Activated naive CD8-positive, alpha-beta T cell (primary cell): ENCODE results near the gene GLIS1.

Source experiments
- H3K27ac Mint-ChIP-seq: one replicate; pipeline ENCODE4 v1.8.0; 2021; ENCODE audit warnings: mixed read lengths
- H3K27me3 Mint-ChIP-seq: one replicate; pipeline ENCODE4 v1.8.0; 2021; ENCODE audit warnings: mixed read lengths
- H3K36me3 Mint-ChIP-seq: one replicate; pipeline ENCODE4 v1.8.0; 2021; ENCODE audit warnings: mixed read lengths
- H3K4me1 Mint-ChIP-seq: one replicate; pipeline ENCODE4 v1.8.0; 2021; ENCODE audit warnings: low read depth, mixed read lengths
- H3K4me3 Mint-ChIP-seq: one replicate; pipeline ENCODE4 v1.8.0; 2021; ENCODE audit warnings: mild to moderate bottlenecking, mixed read lengths
- H3K9me3 Mint-ChIP-seq: one replicate; pipeline ENCODE4 v1.8.0; 2021; ENCODE audit warnings: low read depth, mixed read lengths

The GLIS1 gene

GRCh38 chr1:53717025-53717804 lies 21.7 kb downstream of the GLIS1 start:
- Mint-ChIP-seq H3K4me3 (no peak overlapping the region), H3K27ac (no peak overlapping the region), H3K27me3 (peaks cover 2% of the 10 kb centered on the region), H3K9me3 (no peaks in the 10 kb centered on the region), H3K4me1 (no peaks in the 10 kb centered on the region), H3K36me3 (no peaks in the 10 kb centered on the region)

- no peaks in the 10 kb centered on the region for H3K36me3 Mint-ChIP-seq
- peaks cover 2% of the 10 kb centered on the region for H3K27me3 Mint-ChIP-seq
- no peak overlapping the region for H3K4me3 Mint-ChIP-seq
- H3K4me1 Mint-ChIP-seq, result no peaks in the 10 kb centered on the region
- H3K9me3 Mint-ChIP-seq, result no peaks in the 10 kb centered on the region
- no peak overlapping the region for H3K27ac Mint-ChIP-seq
Observed at GRCh38 chr1:53716150-53716549, 22.8 kb downstream of the GLIS1 start.

GRCh38 chr1:53715478-53715877 lies 23.5 kb downstream of the GLIS1 start:
- Mint-ChIP-seq H3K9me3 (no peaks in the 10 kb centered on the region), H3K4me1 (no peaks in the 10 kb centered on the region), H3K27me3 (peaks cover 2% of the 10 kb centered on the region), H3K27ac (no peak overlapping the region), H3K4me3 (no peak overlapping the region), H3K36me3 (no peaks in the 10 kb centered on the region)

- peaks cover 2% of the 10 kb centered on the region for H3K27me3 Mint-ChIP-seq
- no peak overlapping the region for H3K4me3 Mint-ChIP-seq
- H3K27ac Mint-ChIP-seq, result no peak overlapping the region
- H3K9me3 Mint-ChIP-seq, result no peaks in the 10 kb centered on the region
- no peaks in the 10 kb centered on the region for H3K36me3 Mint-ChIP-seq
- no peaks in the 10 kb centered on the region for H3K4me1 Mint-ChIP-seq
Observed at GRCh38 chr1:53712276-53712675, 26.7 kb downstream of the GLIS1 start.

GRCh38 chr1:53710584-53710983 lies 28.4 kb downstream of the GLIS1 start:
- no peaks in the 10 kb centered on the region for H3K9me3 Mint-ChIP-seq
- H3K27me3 Mint-ChIP-seq, result peaks cover 2% of the 10 kb centered on the region
- no peak overlapping the region for H3K4me3 Mint-ChIP-seq
- no peaks in the 10 kb centered on the region for H3K36me3 Mint-ChIP-seq
- H3K27ac Mint-ChIP-seq, result no peak overlapping the region
- no peaks in the 10 kb centered on the region for H3K4me1 Mint-ChIP-seq

GRCh38 chr1:53708687-53709086 lies 30.3 kb downstream of the GLIS1 start:
- H3K27me3 Mint-ChIP-seq, result peaks cover 2% of the 10 kb centered on the region
- no peak overlapping the region for H3K4me3 Mint-ChIP-seq
- H3K9me3 Mint-ChIP-seq, result no peaks in the 10 kb centered on the region
- no peaks in the 10 kb centered on the region for H3K36me3 Mint-ChIP-seq
- H3K27ac Mint-ChIP-seq, result no peak overlapping the region
- H3K4me1 Mint-ChIP-seq, result no peaks in the 10 kb centered on the region

- no peak overlapping the region for H3K4me3 Mint-ChIP-seq
- H3K27me3 Mint-ChIP-seq, result no peaks in the 10 kb centered on the region
- H3K9me3 Mint-ChIP-seq, result no peaks in the 10 kb centered on the region
- H3K36me3 Mint-ChIP-seq, result no peaks in the 10 kb centered on the region
- no peak overlapping the region for H3K27ac Mint-ChIP-seq
- no peaks in the 10 kb centered on the region for H3K4me1 Mint-ChIP-seq
Observed at GRCh38 chr1:53706356-53706755, 32.6 kb downstream of the GLIS1 start.

GRCh38 chr1:53705446-53706096 lies 33.4 kb downstream of the GLIS1 start:
- Mint-ChIP-seq H3K27ac (no peak overlapping the region), H3K9me3 (no peaks in the 10 kb centered on the region), H3K36me3 (no peaks in the 10 kb centered on the region), H3K4me1 (no peaks in the 10 kb centered on the region), H3K27me3 (no peaks in the 10 kb centered on the region), H3K4me3 (no peak overlapping the region)

GRCh38 chr1:53704804-53705445 lies 34.0 kb downstream of the GLIS1 start:
- Mint-ChIP-seq H3K4me3 (no peak overlapping the region), H3K27ac (no peak overlapping the region), H3K27me3 (peaks cover 1% of the 10 kb centered on the region), H3K9me3 (no peaks in the 10 kb centered on the region), H3K4me1 (no peaks in the 10 kb centered on the region), H3K36me3 (no peaks in the 10 kb centered on the region)

GRCh38 chr1:53704304-53704703 lies 34.7 kb downstream of the GLIS1 start:
- Mint-ChIP-seq H3K9me3 (no peaks in the 10 kb centered on the region), H3K36me3 (no peaks in the 10 kb centered on the region), H3K4me3 (no peak overlapping the region), H3K27me3 (peaks cover 1% of the 10 kb centered on the region), H3K4me1 (no peaks in the 10 kb centered on the region), H3K27ac (no peak overlapping the region)

GRCh38 chr1:53703174-53703573 lies 35.8 kb downstream of the GLIS1 start:
- Mint-ChIP-seq H3K27ac (no peak overlapping the region), H3K36me3 (no peaks in the 10 kb centered on the region), H3K27me3 (peaks cover 1% of the 10 kb centered on the region), H3K4me3 (no peak overlapping the region), H3K4me1 (no peaks in the 10 kb centered on the region), H3K9me3 (no peaks in the 10 kb centered on the region)

GRCh38 chr1:53702341-53702740 lies 36.6 kb downstream of the GLIS1 start:
- no peaks in the 10 kb centered on the region for H3K9me3 Mint-ChIP-seq
- H3K4me3 Mint-ChIP-seq, result no peak overlapping the region
- peaks cover 1% of the 10 kb centered on the region for H3K27me3 Mint-ChIP-seq
- no peaks in the 10 kb centered on the region for H3K4me1 Mint-ChIP-seq
- H3K36me3 Mint-ChIP-seq, result no peaks in the 10 kb centered on the region
- no peak overlapping the region for H3K27ac Mint-ChIP-seq

GRCh38 chr1:53700776-53701175 lies 38.2 kb downstream of the GLIS1 start:
- H3K27ac Mint-ChIP-seq, result no peak overlapping the region
- no peaks in the 10 kb centered on the region for H3K4me1 Mint-ChIP-seq
- H3K27me3 Mint-ChIP-seq, result peaks cover 1% of the 10 kb centered on the region
- no peak overlapping the region for H3K4me3 Mint-ChIP-seq
- H3K9me3 Mint-ChIP-seq, result no peaks in the 10 kb centered on the region
- no peaks in the 10 kb centered on the region for H3K36me3 Mint-ChIP-seq

GRCh38 chr1:53699981-53700380 lies 39.0 kb downstream of the GLIS1 start:
- no peaks in the 10 kb centered on the region for H3K36me3 Mint-ChIP-seq
- no peaks in the 10 kb centered on the region for H3K9me3 Mint-ChIP-seq
- no peaks in the 10 kb centered on the region for H3K4me1 Mint-ChIP-seq
- no peak overlapping the region for H3K4me3 Mint-ChIP-seq
- H3K27me3 Mint-ChIP-seq, result peaks cover 1% of the 10 kb centered on the region
- H3K27ac Mint-ChIP-seq, result no peak overlapping the region

GRCh38 chr1:53698384-53698980 lies 40.5 kb downstream of the GLIS1 start:
- peaks cover 1% of the 10 kb centered on the region for H3K27me3 Mint-ChIP-seq
- H3K9me3 Mint-ChIP-seq, result no peaks in the 10 kb centered on the region
- H3K4me3 Mint-ChIP-seq, result no peak overlapping the region
- no peaks in the 10 kb centered on the region for H3K36me3 Mint-ChIP-seq
- H3K27ac Mint-ChIP-seq, result no peak overlapping the region
- no peaks in the 10 kb centered on the region for H3K4me1 Mint-ChIP-seq
